SH-SY5Y (cell line): ENCODE measurements around the gene CYP4A22.

Source experiments
- GATA2 ChIP-seq: IDR thresholded peaks from 2 replicates; pipeline ENCODE4 v1.6.1; 2011; ENCODE audit warnings: mild to moderate bottlenecking, low read depth, low read length
- GATA3 ChIP-seq: IDR thresholded peaks from 2 replicates; pipeline ENCODE4 v1.6.1; 2011; ENCODE audit warnings: low read depth, mild to moderate bottlenecking, low read length, moderate library complexity

DNA sequence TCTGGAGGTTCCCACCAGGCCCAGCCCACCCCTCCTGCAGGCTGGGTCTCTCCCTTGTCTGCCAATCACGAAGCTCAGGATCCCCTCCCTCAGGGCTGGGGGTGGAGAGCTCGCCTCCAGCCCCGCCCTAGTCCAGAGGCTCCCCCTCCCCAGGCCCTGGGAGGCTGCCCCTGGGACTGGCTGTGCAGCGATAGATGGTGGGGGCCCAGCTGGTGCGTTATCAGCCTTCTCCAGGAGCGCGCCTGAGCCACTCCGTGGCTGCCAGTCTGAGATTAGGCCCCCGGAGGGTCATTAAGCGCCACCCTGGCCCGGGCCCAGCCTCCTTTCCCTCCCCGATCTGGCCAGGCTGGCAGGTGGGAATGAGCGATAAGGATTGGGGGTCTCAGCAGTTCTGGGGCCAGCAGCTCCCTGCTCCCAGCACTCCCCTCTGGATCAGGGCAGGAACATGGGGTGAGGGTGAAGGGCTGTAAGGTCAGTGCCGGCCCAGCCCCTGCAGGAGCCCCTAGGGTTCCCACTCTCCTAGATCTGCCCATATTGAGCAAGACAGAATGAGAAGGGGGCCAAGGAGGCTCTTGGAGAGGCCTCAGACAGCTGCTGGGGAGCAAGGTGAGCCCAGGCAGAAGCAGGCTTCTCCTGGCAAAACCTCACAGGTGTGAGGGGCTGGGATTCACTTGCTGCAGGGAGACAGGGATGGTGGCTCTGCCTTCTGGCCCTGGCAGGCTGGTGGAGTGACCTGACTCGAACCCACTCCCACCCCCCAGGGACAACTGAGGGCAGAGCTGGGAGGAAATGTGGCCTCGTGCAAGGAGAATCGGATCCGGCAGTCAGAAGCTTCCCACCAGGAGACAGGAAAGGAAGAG lies 44.1 kb downstream of the CYP4A22 start:
- TF ChIP-seq GATA3, result no peak
- TF ChIP-seq GATA2, result no peak
